PC-9 (cell line): ENCODE results near the gene AUTS2. TPM values are rescaled to one million over a fixed set of nuclear protein-coding genes. Genes with fewer than 3 reads are reported as not detected.

Experiments used
- BruUV-seq: library from RNA; stranded (reverse); fragments of 400-500 nt; replicated peaks from 2 replicates; lab custom pipeline; 2021; lab: Mats Ljungman, UMichigan
- CTCF ChIA-PET: fragments of 300-600 bp; sonication (Branson Sonifier 250); formaldehyde crosslinking; loops from one replicate; lab custom pipeline; 2022; ENCODE audit warnings: antibody characterized with exemption; lab: Charles Lee
- POLR2A ChIA-PET: fragments of 300-600 bp; sonication (Branson Sonifier 250); formaldehyde crosslinking; loops from one replicate; lab custom pipeline; 2022; ENCODE audit warnings: antibody characterized with exemption; ENCODE audit not compliant: unreplicated experiment; lab: Charles Lee
- DNase-seq, 2 experiments: peaks; one replicate each; pipeline versions ENCODE4 v3.0.0 to v3.0.0-alpha.2; 2015 to 2022; ENCODE audit warnings: mixed read lengths in 1 of 2
- H2AFZ ChIP-seq: fragments of 200-600 bp; sonication (generic); 2 replicates; pipeline ENCODE4 v1.8.1; 2017; ENCODE audit warnings: antibody characterized with exemption
- H3F3A ChIP-seq: fragments of 200-600 bp; sonication (generic); 2 replicates; pipeline ENCODE4 v1.8.1; 2017; ENCODE audit warnings: antibody characterized with exemption, mild to moderate bottlenecking, low read depth; ENCODE audit not compliant: insufficient read depth
- H3K27ac ChIP-seq: fragments of 200-600 bp; sonication (generic); 2 replicates; pipeline ENCODE4 v1.6.1; 2016; ENCODE audit warnings: mixed run types
- H3K27me3 ChIP-seq: fragments of 200-600 bp; sonication (generic); 2 replicates; pipeline ENCODE4 v1.6.1; 2016; ENCODE audit warnings: low read depth, mixed run types; ENCODE audit not compliant: insufficient read depth
- H3K36me3 ChIP-seq: fragments of 200-600 bp; sonication (generic); 2 replicates; pipeline ENCODE4 v1.6.1; 2016; ENCODE audit warnings: low read depth, mixed run types
- H3K4me1 ChIP-seq: fragments of 200-600 bp; sonication (generic); replicated peaks from 2 replicates; pipeline ENCODE4 v1.6.1; 2016; ENCODE audit warnings: mixed run types; ENCODE audit not compliant: insufficient read depth
- H3K4me2 ChIP-seq: fragments of 200-600 bp; sonication (generic); 2 replicates; pipeline ENCODE4 v1.6.1; 2017; ENCODE audit warnings: mixed run types
- H3K4me3 ChIP-seq: fragments of 200-600 bp; sonication (generic); 2 replicates; pipeline ENCODE4 v1.6.1; 2016; ENCODE audit warnings: mixed run types
- H3K79me2 ChIP-seq: fragments of 200-600 bp; sonication (generic); 2 replicates; pipeline ENCODE4 v1.6.1; 2017; ENCODE audit warnings: low read depth, mixed run types
- H3K9me2 ChIP-seq: fragments of 200-600 bp; sonication (generic); 2 replicates; pipeline ENCODE4 v1.8.1; 2017; ENCODE audit warnings: mild to moderate bottlenecking; ENCODE audit not compliant: insufficient read depth
- H3K9me3 ChIP-seq: fragments of 200-600 bp; sonication (generic); 2 replicates; pipeline ENCODE4 v1.8.1; 2016; ENCODE audit warnings: low read depth; ENCODE audit not compliant: insufficient read depth
- H4K20me1 ChIP-seq: fragments of 200-600 bp; sonication (generic); 2 replicates; pipeline ENCODE4 v1.8.1; 2017; ENCODE audit not compliant: insufficient read depth
- EZH2 ChIP-seq: fragments of 200-600 bp; sonication (generic); IDR thresholded peaks from 2 replicates; pipeline ENCODE4 v1.8.0; 2017; ENCODE audit warnings: antibody characterized with exemption, low read depth
- intact Hi-C: fragments of 100-400 bp; cut with micrococcal nuclease; formaldehyde crosslinking; loops from one replicate; pipeline ENCODE4 v1.10.0; 2022; ENCODE audit not compliant: unreplicated experiment
- total RNA-seq: library from RNA; stranded (reverse); gene quantifications from 2 replicates; pipeline ENCODE4 v1.2.3, GENCODE V29; 2021
- TF ChIP-seq, protein P1 (sequence below): fragments of 200-600 bp; sonication (generic); conservative IDR thresholded peaks from 2 replicates; pipeline ENCODE4 v1.6.1; 2017; ENCODE audit warnings: mixed run types, antibody characterized with exemption, mild to moderate bottlenecking, moderate library complexity

AUTS2 gene
- total RNA-seq, 1 experiment from 2014 or later = not detected

- Histone ChIP-seq H3K4me2 (no peak overlapping the region), H3K9me3 (no peaks in the 10 kb centered on the region), H3F3A (no peaks in the 10 kb centered on the region), H4K20me1 (no peaks in the 10 kb centered on the region), H3K4me3 (no peak overlapping the region), H3K27me3 (no peaks in the 10 kb centered on the region), H3K27ac (no peak overlapping the region), H3K36me3 (no peaks in the 10 kb centered on the region), H3K9me2 (no peaks in the 10 kb centered on the region), H3K4me1 (no peaks in the 10 kb centered on the region), H3K79me2 (no peaks in the 10 kb centered on the region), H2AFZ (no peak overlapping the region)
- CTCF ChIA-PET = no interaction called here
- intact Hi-C loops = loop anchor here (1.0 kb wide), 1 partner anchor 904 kb away; no protein-coding TSS in a partner anchor
- DNase-seq = peak in 1 of 2 experiments; percentile 59
- no peak for TF ChIP-seq EZH2
- TF ChIP-seq, protein P1, sequence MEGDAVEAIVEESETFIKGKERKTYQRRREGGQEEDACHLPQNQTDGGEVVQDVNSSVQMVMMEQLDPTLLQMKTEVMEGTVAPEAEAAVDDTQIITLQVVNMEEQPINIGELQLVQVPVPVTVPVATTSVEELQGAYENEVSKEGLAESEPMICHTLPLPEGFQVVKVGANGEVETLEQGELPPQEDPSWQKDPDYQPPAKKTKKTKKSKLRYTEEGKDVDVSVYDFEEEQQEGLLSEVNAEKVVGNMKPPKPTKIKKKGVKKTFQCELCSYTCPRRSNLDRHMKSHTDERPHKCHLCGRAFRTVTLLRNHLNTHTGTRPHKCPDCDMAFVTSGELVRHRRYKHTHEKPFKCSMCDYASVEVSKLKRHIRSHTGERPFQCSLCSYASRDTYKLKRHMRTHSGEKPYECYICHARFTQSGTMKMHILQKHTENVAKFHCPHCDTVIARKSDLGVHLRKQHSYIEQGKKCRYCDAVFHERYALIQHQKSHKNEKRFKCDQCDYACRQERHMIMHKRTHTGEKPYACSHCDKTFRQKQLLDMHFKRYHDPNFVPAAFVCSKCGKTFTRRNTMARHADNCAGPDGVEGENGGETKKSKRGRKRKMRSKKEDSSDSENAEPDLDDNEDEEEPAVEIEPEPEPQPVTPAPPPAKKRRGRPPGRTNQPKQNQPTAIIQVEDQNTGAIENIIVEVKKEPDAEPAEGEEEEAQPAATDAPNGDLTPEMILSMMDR = peak; percentile 88
- BruUV-seq = no TSS peak
- POLR2A ChIA-PET = no interaction called here
Observed at GRCh38 chr7:70829221-70830059, 1231.2 kb downstream of the AUTS2 start.

GRCh38 chr7:70830060-70830395, 1231.8 kb downstream of the AUTS2 start:
- Histone ChIP-seq H2AFZ (no peak overlapping the region), H3K27me3 (no peaks in the 10 kb centered on the region), H3K79me2 (no peaks in the 10 kb centered on the region), H3K27ac (no peak overlapping the region), H3K36me3 (no peaks in the 10 kb centered on the region), H3F3A (no peaks in the 10 kb centered on the region), H3K4me3 (no peak overlapping the region), H3K4me2 (no peak overlapping the region), H3K9me3 (no peaks in the 10 kb centered on the region), H4K20me1 (no peaks in the 10 kb centered on the region), H3K9me2 (no peaks in the 10 kb centered on the region), H3K4me1 (no peaks in the 10 kb centered on the region)
- ChIA-PET CTCF (no interaction called here), POLR2A (no interaction called here)
- intact Hi-C loops = no loop called here
- BruUV-seq = no TSS peak
- TF ChIP-seq, protein P1 = no peak
- no peak for TF ChIP-seq EZH2
- no peak for DNase-seq

GRCh38 chr7:70830426-70830825, 1232.2 kb downstream of the AUTS2 start:
- Histone ChIP-seq H3K4me2 (no peak overlapping the region), H3K79me2 (no peaks in the 10 kb centered on the region), H3K36me3 (no peaks in the 10 kb centered on the region), H3K27me3 (no peaks in the 10 kb centered on the region), H3K9me2 (no peaks in the 10 kb centered on the region), H3K27ac (no peak overlapping the region), H3K9me3 (no peaks in the 10 kb centered on the region), H3K4me3 (no peak overlapping the region), H3K4me1 (no peaks in the 10 kb centered on the region), H2AFZ (no peak overlapping the region), H4K20me1 (no peaks in the 10 kb centered on the region), H3F3A (no peaks in the 10 kb centered on the region)
- BruUV-seq = no TSS peak
- TF ChIP-seq, protein P1 = no peak
- no peak for TF ChIP-seq EZH2
- ChIA-PET POLR2A (no interaction called here), CTCF (no interaction called here)
- no peak for DNase-seq
- intact Hi-C loops = no loop called here
